GM20000 (cell line): ENCODE measurements around the gene BCAR3.
"Not testable (repeated sequence)": the region's sequence is repeated elsewhere in the genome, so short reads cannot be mapped to it uniquely, and the experiment has no call there.

Source experiments
- DNase-seq: peaks from one replicate; pipeline ENCODE4 v3.0.0; 2012; ENCODE audit warnings: low spot score
- TF ChIP-seq, protein P1 (sequence below): IDR thresholded peaks from 2 replicates; pipeline ENCODE4 v1.5.1; 2012; ENCODE audit warnings: mild to moderate bottlenecking, control low read depth; ENCODE audit errors: extremely low read depth, missing control alignments

The BCAR3 gene

DNA sequence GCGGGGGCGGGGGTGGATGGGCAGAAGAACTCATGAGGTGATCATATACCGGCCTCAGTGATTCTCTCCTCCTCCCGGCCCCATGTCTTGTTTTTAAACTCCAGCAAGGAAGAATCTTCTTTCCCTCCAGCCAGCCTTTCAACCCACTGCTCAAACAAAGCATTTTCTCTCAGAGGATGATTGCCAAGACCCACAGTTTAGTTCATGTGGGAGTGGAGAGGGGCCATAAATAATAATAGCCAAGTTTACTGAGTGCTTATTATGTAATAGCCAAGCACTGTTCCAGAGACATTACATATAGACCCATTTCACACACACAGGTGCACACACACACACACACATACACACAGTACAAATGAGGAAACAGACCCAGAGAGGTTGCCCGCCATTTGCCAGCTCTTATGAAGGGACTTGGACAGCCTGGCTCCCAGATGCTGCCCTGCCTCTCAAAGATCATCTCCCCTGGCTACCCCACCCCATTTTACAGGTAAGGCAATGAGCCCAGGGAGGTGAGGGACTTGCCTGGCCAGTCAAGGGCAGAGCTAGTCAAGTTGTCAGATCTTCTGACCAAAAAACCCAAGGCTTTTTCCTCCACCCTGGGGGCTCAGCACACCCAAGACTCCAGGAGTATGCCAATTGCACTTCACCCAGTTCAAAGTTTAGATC, 18.0 kb upstream of the BCAR3 start:
- TF ChIP-seq, protein P1, sequence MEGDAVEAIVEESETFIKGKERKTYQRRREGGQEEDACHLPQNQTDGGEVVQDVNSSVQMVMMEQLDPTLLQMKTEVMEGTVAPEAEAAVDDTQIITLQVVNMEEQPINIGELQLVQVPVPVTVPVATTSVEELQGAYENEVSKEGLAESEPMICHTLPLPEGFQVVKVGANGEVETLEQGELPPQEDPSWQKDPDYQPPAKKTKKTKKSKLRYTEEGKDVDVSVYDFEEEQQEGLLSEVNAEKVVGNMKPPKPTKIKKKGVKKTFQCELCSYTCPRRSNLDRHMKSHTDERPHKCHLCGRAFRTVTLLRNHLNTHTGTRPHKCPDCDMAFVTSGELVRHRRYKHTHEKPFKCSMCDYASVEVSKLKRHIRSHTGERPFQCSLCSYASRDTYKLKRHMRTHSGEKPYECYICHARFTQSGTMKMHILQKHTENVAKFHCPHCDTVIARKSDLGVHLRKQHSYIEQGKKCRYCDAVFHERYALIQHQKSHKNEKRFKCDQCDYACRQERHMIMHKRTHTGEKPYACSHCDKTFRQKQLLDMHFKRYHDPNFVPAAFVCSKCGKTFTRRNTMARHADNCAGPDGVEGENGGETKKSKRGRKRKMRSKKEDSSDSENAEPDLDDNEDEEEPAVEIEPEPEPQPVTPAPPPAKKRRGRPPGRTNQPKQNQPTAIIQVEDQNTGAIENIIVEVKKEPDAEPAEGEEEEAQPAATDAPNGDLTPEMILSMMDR = no peak

DNA sequence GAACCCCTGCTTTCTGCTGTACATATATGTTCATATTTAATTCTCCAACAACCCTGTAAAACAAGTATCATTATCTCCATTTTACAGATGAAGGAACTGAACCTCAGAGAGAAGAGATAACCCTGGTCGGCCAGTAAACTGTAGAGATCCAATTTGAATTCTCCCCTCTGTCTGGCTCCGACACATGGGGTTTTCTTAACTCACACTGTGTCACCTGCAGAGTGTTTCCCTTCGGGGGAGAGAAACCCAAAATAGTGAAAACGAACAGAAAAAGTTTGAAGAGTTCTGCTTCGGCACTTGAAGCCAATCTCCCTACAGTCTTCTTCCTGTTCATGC, 17.4 kb upstream of the BCAR3 start:
- no peak for DNase-seq

More for the DNA sequence above, 18.0 kb upstream of the BCAR3 start:
- no peak for DNase-seq

DNA sequence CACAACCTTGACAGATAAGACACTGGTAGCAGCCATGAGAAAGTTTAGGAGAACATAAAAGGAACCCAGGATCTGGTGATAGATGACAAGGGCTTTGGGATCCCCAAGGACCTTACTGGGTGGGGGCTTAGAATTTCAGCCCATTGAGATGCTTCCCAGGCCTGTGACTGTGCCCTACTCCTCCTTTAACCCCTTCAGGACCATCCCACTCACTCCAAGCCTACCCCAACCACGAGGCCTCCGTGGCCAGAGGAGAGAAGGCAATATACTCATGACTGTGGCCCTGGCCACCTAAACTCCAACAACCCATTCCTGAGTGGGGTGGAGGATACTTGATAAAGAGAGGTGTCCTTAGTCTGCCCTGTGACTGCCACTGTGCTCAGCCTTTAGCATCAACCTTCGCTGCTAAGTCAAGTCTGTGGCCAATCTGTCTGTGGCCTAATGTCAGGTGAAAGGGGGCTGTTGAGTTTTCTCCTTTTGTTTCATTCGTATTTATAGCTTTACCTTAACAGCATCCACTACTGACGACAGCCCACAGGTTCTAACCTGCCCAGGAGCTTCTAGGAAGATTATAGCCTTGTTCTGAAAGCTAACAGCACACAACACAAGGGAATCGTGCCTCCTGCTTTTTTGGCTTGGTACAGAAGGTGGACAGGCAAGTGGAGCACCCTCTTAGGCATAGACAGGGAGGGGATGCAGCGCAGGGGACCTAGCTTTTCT, 16.9 kb upstream of the BCAR3 start:
- no peak for DNase-seq
- TF ChIP-seq, protein P1 = no peak

More for the DNA sequence above, 17.4 kb upstream of the BCAR3 start:
- TF ChIP-seq, protein P1 = no peak

DNA sequence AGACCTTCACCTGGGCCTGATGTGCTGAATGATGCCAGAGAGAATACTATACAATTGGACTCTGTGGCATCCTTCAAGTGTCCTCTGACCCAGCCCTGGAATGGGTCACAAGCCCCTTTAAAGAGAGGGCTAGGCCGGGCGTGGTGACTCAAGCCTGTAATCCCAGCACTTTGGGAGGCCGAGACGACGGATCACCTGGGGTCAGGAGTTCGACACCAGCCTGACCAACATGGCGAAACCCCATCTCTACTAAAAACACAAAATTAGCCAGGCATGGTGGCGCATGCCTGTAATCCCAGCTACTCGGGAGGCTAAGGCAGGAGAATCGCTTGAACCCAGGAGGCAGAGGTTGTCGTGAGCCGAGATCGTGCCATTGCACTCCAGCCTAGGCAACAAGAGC, 15.9 kb upstream of the BCAR3 start:
- DNase-seq = not testable (repeated sequence)

DNA sequence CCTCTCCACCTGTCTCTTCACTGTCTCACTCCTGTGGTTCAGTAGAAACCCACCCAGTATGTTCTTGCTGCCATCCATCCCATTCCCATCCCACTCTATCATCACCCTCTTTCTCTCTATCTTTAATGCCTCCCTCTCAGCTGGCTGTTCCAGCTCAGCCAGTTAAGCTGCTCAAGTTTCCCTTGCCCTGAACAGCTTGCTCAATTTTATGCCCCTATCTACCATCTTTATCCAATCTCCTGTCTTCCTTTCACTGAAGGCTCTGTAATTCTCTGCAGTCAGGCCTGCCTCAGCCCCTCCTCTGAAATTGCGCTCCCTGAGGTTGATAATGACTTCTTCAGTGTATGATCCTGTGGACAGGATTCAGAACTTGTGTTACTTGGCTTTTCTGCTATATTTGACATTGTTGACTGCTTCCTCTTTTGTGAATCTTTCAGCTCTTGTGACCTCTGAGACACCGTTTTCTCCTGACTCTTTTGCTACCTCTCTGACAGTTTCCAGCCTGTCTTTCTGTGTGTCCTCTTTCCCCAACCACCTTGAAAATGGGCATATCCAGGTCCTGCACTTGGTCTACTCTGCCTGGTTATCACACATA, 13.9 kb upstream of the BCAR3 start:
- TF ChIP-seq, protein P1 = no peak
- DNase-seq = no peak

DNA sequence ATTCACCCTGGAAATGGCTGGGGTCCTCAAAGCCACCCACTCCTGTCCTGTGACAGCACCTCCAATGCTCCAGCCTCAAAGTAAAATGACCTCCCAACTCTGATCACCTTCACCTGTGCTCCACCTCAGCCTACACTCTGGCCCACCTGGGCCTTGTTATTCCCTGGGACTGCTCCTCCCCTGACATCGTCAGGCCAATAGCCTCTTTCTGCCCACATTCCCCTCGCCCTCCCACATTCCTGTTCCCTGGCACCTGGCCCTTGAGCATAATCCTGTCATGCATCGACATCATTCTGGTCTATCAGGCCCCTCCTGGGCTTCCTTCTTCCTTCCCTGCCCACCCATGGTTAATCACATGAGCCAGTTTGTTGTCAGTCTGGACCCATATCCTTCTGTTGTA, 13.2 kb upstream of the BCAR3 start:
- TF ChIP-seq, protein P1 = no peak
- DNase-seq = no peak

DNA sequence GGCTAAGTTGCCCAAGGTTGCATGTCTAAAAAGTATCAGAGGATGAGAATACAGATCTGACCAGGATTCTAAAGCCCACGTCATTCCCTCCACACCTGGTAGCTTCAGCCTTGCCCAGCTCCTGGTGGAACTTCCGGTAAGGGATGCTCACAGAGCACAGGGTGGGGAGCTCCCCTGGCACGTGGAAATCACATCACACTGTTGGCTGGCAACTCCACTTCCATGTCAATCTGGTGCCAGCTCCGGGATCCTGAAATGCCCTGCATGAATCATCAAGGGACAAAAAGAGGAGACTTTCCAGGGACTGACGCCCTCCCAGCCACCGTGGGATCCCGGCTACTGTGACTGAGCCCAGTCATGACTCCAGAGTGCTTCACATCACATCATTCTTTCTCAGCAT, 12.4 kb upstream of the BCAR3 start:
- no peak for DNase-seq
- TF ChIP-seq, protein P1 = no peak
